ENCODE measurements around the gene DNAH17. TPM values are rescaled to one million over a fixed set of nuclear protein-coding genes. Genes with fewer than 3 reads are reported as not detected.

DNAH17 gene
- polyA plus RNA-seq, 1 of the 3 experiments (the other 2 are of a cell fraction) = not detected

GRCh38 chr17:78393575-78393974 is 183.6 kb downstream of the DNAH17 start:
- Histone ChIP-seq H3K27ac (ENCODE audit: low read depth in 2 of 2, low read length in 1 of 2) (no peak overlapping the region), H3K36me3 (replicated peaks in 1 of 2; ENCODE audit: control insufficient read depth in 1 of 2, insufficient read depth in 2 of 2, low read length in 1 of 2) (peaks cover 30 to 31% of the 10 kb centered on the region in 2 experiments), H3K4me1 (ENCODE audit: control insufficient read depth in 1 of 2, insufficient read depth in 2 of 2, low read depth in 1 of 2, low read length in 1 of 2) (peaks cover 13 to 30% of the 10 kb centered on the region in 2 experiments; a peak in 3 of 4 replicates), H3K9me3 (no peaks in the 10 kb centered on the region), H3K79me2 (ENCODE audit: insufficient read depth) (peaks cover 100% of the 10 kb centered on the region), H3F3A (replicated peaks; ENCODE audit: insufficient read depth) (peaks cover 31% of the 10 kb centered on the region), H3K4me3 (ENCODE audit: low read depth in 2 of 2, low read length in 1 of 2) (no peak overlapping the region), H3K4me2 (no peak overlapping the region), H3K9ac (no peak overlapping the region), H4K20me1 (ENCODE audit: insufficient read depth) (peaks cover 88% of the 10 kb centered on the region), H3K27me3 (ENCODE audit: insufficient read depth) (no peaks in the 10 kb centered on the region), H2AFZ (ENCODE audit: low read depth) (no peak overlapping the region), H3K9me2 (no peaks in the 10 kb centered on the region)
- 97% methylated on average over 4 of the region's 4 CpGs for WGBS (ENCODE audit: low lambda C conversion rate)
- no peak for DNase-seq
- ChIA-PET CTCF (interaction anchor here (1.2 to 4.0 kb wide), 2 partner anchors 28 to 33 kb away, joined by 4 to 32 read pairs; no protein-coding TSS in a partner anchor), POLR2A (no interaction called here)
- TF ChIP-seq SIN3A (IDR thresholded peaks at IDR 0.05; ENCODE audit: borderline replicate concordance, low read depth, low read length) (no peak), PBX3 (IDR thresholded peaks at IDR 0.05) (no peak), MAX (IDR thresholded peaks at IDR 0.05; ENCODE audit: low read depth) (no peak), TAF1 (IDR thresholded peaks at IDR 0.05; ENCODE audit: borderline replicate concordance, low read depth, low read length) (no peak), USF2 (IDR thresholded peaks at IDR 0.05; ENCODE audit: borderline replicate concordance, low read depth, low read length) (no peak), REST (IDR thresholded peaks at IDR 0.05; ENCODE audit: low read depth, low read length) (no peak), RCOR1 (IDR thresholded peaks at IDR 0.05; ENCODE audit: low read length) (no peak), IRF3 (IDR thresholded peaks at IDR 0.05; ENCODE audit: low read depth, low read length) (no peak), YY1 (IDR thresholded peaks at IDR 0.05; ENCODE audit: low read depth) (no peak), RXRA (IDR thresholded peaks at IDR 0.05; ENCODE audit: borderline replicate concordance, low read depth) (no peak), NRF1 (IDR thresholded peaks at IDR 0.05; ENCODE audit: low read depth, low read length) (no peak), TCF12 (IDR thresholded peaks at IDR 0.05) (no peak), ELF1 (IDR thresholded peaks at IDR 0.05) (no peak), GABPA (IDR thresholded peaks at IDR 0.05; ENCODE audit: low read depth) (no peak), EP300 (IDR thresholded peaks at IDR 0.05; ENCODE audit: borderline replicate concordance in 1 of 2, low read depth in 1 of 2, low read length in 1 of 2) (no peak), CHD2 (IDR thresholded peaks at IDR 0.05; ENCODE audit: low read length, partially characterized antibody) (no peak), SMC3 (IDR thresholded peaks at IDR 0.05; ENCODE audit: low read depth, low read length) (no peak), FOXJ3 (CRISPR knock-in tag; IDR thresholded peaks at IDR 0.05) (no peak)

Measured in SK-N-SH (cell line).